ENCODE data around the gene LRRFIP1.

DNA sequence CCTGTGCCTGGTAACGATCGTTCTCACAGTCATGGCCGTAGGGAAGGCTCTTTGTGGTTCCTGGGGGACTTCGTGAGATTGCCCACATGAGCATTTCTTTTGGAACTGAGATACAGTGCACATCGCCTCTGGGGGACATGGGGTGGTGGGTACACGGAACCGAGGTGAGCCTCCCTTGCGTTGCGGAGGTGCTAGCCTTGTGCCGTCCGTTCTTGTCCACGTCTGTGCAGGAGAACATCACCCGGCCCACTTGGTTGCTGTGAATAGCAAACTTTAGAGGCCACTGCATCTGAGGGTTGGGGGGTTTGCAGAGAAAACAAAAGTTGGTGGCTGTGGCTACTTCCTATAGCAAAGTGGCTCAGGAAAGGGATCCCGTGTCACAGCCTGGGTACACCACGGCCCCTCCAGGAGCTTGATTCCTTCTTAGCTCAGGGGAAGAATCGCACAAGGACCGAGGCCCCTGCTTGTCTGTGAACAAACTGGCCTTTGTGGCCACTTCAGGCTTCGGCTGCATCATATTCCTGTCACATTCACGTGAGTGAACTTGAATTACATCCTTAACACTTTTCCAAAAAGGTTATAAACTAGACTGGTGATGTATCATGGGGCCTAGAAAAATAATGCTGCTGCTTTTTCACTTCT is 72.6 kb downstream of the LRRFIP1 start:
- TF ChIP-seq, protein P1, sequence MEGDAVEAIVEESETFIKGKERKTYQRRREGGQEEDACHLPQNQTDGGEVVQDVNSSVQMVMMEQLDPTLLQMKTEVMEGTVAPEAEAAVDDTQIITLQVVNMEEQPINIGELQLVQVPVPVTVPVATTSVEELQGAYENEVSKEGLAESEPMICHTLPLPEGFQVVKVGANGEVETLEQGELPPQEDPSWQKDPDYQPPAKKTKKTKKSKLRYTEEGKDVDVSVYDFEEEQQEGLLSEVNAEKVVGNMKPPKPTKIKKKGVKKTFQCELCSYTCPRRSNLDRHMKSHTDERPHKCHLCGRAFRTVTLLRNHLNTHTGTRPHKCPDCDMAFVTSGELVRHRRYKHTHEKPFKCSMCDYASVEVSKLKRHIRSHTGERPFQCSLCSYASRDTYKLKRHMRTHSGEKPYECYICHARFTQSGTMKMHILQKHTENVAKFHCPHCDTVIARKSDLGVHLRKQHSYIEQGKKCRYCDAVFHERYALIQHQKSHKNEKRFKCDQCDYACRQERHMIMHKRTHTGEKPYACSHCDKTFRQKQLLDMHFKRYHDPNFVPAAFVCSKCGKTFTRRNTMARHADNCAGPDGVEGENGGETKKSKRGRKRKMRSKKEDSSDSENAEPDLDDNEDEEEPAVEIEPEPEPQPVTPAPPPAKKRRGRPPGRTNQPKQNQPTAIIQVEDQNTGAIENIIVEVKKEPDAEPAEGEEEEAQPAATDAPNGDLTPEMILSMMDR (IDR thresholded peaks at IDR 0.05; ENCODE audit: low read depth, low read length, poor library complexity, severe bottlenecking): no peak
- no peak for TF ChIP-seq EZH2phosphoT487 (IDR thresholded peaks at IDR 0.05; ENCODE audit: borderline replicate concordance, low read length)
